ENCODE measurements around the gene CSK. TPM values are rescaled to one million over a fixed set of nuclear protein-coding genes. Genes with fewer than 3 reads are reported as not detected.

The CSK gene
- total RNA-seq, 1 donor from 2014 or later, result 83.8 TPM

DNA sequence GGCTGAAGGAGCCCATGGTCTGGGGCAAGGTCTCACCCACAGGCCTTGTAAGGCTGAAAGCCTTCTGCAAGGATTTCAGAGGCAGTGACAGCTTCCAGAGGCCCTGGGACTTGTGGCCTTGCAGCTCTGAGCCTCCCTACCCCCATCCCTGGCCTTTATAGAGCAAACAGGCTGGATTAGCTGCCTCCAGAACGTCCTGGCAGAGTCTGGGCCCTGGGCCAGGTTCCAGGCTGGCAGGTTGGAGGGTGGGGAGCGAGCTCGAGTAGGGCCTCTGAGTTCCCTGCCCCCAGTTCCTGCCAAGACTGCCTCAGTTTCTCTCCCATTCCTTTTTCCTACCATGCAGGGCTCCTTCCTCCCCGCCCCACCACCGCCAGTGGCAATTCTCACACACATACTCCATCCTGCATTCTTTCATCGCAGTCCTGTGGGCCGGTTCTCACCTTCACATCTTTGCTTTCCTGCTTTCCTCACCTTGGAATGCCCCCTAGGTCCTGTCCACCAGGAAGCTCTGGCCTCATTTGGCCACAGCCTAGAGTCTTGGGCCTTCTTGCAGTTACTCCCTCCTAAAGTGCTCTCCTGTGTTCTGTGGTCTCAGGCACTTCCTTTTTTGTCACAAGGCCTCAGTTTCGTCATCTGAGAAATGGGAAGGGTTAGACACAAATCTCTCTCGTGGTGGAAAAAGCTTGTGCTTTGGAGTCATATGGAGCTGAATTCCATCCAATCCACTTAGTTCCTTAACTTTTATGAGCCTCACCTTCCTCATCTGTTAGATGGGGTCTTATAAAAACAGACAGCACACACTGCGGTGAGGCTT is 33.4 kb downstream of the CSK start:
- no peaks in the 10 kb centered on the region for H3K9me3 ChIP-seq
- H3K36me3 ChIP-seq, result no peaks in the 10 kb centered on the region
- intact Hi-C loops (cut with DNase I), result no loop called here
- no peak overlapping the region for H3K27ac ChIP-seq
- TF ChIP-seq, protein P1, sequence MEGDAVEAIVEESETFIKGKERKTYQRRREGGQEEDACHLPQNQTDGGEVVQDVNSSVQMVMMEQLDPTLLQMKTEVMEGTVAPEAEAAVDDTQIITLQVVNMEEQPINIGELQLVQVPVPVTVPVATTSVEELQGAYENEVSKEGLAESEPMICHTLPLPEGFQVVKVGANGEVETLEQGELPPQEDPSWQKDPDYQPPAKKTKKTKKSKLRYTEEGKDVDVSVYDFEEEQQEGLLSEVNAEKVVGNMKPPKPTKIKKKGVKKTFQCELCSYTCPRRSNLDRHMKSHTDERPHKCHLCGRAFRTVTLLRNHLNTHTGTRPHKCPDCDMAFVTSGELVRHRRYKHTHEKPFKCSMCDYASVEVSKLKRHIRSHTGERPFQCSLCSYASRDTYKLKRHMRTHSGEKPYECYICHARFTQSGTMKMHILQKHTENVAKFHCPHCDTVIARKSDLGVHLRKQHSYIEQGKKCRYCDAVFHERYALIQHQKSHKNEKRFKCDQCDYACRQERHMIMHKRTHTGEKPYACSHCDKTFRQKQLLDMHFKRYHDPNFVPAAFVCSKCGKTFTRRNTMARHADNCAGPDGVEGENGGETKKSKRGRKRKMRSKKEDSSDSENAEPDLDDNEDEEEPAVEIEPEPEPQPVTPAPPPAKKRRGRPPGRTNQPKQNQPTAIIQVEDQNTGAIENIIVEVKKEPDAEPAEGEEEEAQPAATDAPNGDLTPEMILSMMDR (IDR thresholded peaks at IDR 0.05), result no peak
- no peaks in the 10 kb centered on the region for H3K27me3 ChIP-seq (ENCODE audit: low read depth)
- peaks cover 4% of the 10 kb centered on the region for H3K4me1 ChIP-seq
- no peak for ATAC-seq
- H3K4me3 ChIP-seq, result no peak overlapping the region
- DNase-seq, result no peak

DNA sequence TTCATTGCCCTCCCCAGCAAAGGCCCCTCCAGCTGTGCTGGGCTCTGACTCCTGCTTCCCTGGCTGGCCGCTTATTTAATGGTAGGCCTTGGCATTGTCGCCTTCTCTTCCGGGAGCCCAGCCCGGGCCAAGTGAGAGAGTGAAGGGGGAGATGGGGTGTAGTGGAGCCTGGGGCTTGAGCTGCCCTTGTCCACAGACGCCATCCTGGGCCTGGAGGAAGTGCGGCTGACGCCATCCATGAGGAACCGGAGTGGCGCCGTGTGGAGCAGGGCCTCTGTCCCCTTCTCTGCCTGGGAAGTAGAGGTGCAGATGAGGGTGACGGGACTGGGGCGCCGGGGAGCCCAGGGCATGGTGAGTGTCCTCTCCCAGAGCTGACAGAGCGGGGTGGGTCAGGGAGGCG is 34.1 kb downstream of the CSK start:
- Histone ChIP-seq H3K27ac (no peak overlapping the region), H3K27me3 (ENCODE audit: low read depth) (no peaks in the 10 kb centered on the region), H3K4me1 (peaks cover 4% of the 10 kb centered on the region), H3K9me3 (no peaks in the 10 kb centered on the region), H3K36me3 (no peaks in the 10 kb centered on the region), H3K4me3 (no peak overlapping the region)
- TF ChIP-seq, protein P1 (IDR thresholded peaks at IDR 0.05), result no peak
- no peak for ATAC-seq
- intact Hi-C loops (cut with DNase I), result no loop called here
- DNase-seq, result no peak

DNA sequence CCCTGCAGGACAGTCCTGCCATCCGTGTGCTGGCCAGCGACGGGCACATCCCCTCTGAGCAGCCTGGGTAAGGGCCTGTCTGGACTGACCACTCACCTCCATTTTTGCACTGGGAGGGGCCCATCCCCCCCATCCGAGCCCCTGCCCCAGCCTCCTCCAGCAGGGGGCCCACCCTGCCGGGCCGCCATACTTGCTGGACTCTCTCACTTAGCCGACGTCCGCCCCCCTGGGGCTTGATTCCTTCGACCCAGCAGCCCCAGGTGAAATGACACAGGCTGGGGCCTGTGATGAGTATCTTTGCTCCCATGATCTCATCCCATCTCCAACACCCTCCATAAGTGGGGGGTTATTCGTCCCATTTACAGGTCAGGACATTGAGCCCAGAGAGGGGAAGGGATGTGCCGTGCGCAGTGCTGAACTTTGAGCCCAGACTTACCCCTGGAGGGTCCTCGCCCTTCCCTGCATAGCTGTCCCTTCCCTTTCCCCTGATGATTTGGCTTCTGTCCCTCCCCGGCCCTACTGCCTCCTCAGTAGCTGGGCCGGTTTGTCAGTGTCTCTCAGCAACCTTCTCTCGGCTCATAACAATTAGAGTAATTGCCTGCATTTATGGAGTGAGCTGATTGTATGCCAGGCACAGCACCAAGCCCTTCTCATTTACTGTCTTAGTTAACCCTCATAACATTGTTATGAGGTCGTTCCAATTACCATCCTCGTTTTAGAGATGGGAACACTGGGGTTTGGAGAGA is 34.9 kb downstream of the CSK start:
- TF ChIP-seq, protein P1 (IDR thresholded peaks at IDR 0.05), result no peak
- Histone ChIP-seq H3K4me1 (peaks cover 4% of the 10 kb centered on the region), H3K9me3 (no peaks in the 10 kb centered on the region), H3K27ac (no peak overlapping the region), H3K36me3 (no peaks in the 10 kb centered on the region), H3K27me3 (ENCODE audit: low read depth) (no peaks in the 10 kb centered on the region), H3K4me3 (no peak overlapping the region)
- intact Hi-C loops (cut with DNase I), result no loop called here
- ATAC-seq, result peak in 1 of 2 donors; percentile 8
- DNase-seq, result no peak

DNA sequence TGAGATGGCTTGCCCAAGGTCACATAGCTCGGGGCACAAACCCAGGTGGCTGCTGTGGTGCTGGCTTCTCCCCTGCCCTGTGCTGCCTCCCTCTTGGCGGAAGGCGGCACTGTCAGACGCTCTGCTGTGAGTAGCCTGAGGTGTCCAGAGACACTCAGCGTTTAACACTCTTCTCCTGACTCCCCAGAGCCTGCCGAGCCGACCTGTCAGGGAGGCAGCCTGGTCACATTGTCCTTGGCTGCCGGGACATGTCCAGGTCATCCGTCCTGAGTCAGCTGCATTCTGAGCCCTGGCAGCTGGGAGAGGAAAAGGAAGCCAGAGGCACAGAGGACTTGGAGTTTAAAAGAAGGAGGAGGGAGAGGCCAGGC is 35.5 kb downstream of the CSK start:
- H3K36me3 ChIP-seq, result no peaks in the 10 kb centered on the region
- intact Hi-C loops (cut with DNase I), result no loop called here
- ATAC-seq (peak in 1 of 2 donors; percentile 22), DNase-seq (no peak)
- peaks cover 4% of the 10 kb centered on the region for H3K4me1 ChIP-seq
- H3K27ac ChIP-seq, result no peak overlapping the region
- H3K4me3 ChIP-seq, result no peak overlapping the region
- TF ChIP-seq, protein P1 (IDR thresholded peaks at IDR 0.05), result no peak
- H3K9me3 ChIP-seq, result no peaks in the 10 kb centered on the region
- H3K27me3 ChIP-seq (ENCODE audit: low read depth), result no peaks in the 10 kb centered on the region

DNA sequence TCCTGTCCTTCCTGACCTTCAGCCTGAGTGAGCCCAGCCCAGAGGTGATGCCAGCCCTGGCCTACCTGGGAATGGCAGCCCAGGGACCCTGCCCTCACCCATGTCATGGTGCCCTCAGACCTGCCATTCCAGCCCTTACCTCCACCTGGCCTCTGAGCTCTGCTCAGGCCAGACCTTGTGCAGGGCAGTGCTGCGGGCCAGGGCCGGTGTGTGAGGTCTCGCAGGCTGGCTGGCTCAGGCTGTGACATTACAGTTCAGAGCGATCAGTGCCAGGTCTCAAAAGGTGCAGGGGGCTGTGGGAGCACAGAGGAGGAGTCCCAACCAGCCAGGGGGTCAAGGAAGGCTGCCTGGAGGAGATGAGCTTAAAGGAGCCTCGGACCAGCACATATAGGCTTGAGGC is 38.2 kb downstream of the CSK start:
- TF ChIP-seq, protein P1 (IDR thresholded peaks at IDR 0.05), result no peak
- peaks cover 5% of the 10 kb centered on the region for H3K27me3 ChIP-seq (ENCODE audit: low read depth)

More for the DNA sequence above, 38.2 kb downstream of the CSK start:
- ATAC-seq (no peak), DNase-seq (no peak)
- no peaks in the 10 kb centered on the region for H3K36me3 ChIP-seq
- H3K27ac ChIP-seq, result no peak overlapping the region
- H3K4me1 ChIP-seq, result peaks cover 4% of the 10 kb centered on the region
- H3K9me3 ChIP-seq, result no peaks in the 10 kb centered on the region
- intact Hi-C loops (cut with DNase I), result no loop called here
- H3K4me3 ChIP-seq, result no peak overlapping the region
